Neutrophil (primary cell): ENCODE measurements around the gene TMPRSS9.
A peak's percentile ranks its signal among the peaks of the same experiment; 100 is the strongest.

Source experiments
- H3K27ac ChIP-seq: fragments of 200-600 bp; sonication (generic); 2 replicates; pipeline ENCODE4 v1.5.1; 2016; ENCODE audit warnings: mild to moderate bottlenecking, moderate library complexity
- H3K27me3 ChIP-seq: fragments of 200-600 bp; sonication (generic); 2 replicates; pipeline ENCODE4 v1.6.0; 2016; ENCODE audit warnings: mild to moderate bottlenecking
- H3K36me3 ChIP-seq: fragments of 200-600 bp; sonication (generic); 2 replicates; pipeline ENCODE4 v1.5.1; 2017
- H3K4me1 ChIP-seq, 2 experiments: fragments of 200-600 bp in 1 of 2; sonication (generic) in 1 of 2; 1 replicate in 1 of 2; 2 replicates in 1 of 2; pipeline versions ENCODE4 v1.5.1 to v1.6.1; 2013 to 2016; ENCODE audit warnings: low read depth in 1 of 2, low read length in 1 of 2, mild to moderate bottlenecking in 1 of 2, moderate library complexity in 1 of 2; ENCODE audit not compliant: control insufficient read depth in 1 of 2, insufficient read depth in 1 of 2
- H3K4me3 ChIP-seq, 2 experiments: fragments of 200-600 bp in 1 of 2; sonication (generic) in 1 of 2; 1 replicate in 1 of 2; 2 replicates in 1 of 2; pipeline ENCODE4 v1.5.1; 2013 to 2016; ENCODE audit warnings: low read depth in 1 of 2, low read length in 1 of 2, mild to moderate bottlenecking in 1 of 2, moderate library complexity in 1 of 2
- H3K9me3 ChIP-seq: fragments of 200-600 bp; sonication (generic); 2 replicates; pipeline ENCODE4 v1.5.1; 2016
- TF ChIP-seq, protein P1 (sequence below): fragments of 200-600 bp; sonication (generic); IDR thresholded peaks from 2 replicates; pipeline ENCODE4 v1.5.1; 2016; ENCODE audit warnings: antibody characterized with exemption

TMPRSS9 gene

DNA sequence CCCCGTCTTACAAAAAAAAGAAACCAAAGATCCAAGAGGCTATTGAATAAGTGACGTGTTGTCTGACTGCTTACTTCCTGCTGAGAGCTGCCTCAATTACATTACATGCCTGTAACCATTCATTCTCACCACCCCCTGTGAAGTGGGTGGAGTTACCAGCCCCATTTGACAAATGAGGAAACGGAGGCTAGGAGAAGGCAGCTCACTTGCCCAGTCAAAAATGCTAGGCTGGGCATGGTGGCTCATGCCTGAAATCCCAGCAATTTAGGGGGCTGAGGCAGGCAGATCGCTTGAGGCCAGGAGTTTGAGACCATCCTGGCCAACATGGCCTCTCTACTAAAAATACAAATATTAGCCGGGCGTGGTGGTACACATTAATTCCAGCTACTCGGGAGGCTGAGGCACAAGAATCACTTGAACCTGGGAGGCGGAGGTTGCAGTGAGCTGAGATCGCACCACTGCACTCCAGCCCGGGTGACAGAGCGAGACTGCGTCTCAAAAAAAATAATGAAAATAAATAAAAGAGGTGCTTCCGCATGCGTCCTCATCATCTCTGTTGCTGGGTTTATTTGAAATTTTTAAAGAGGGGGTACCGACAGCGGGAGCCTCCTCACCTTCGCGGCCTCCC lies 32.2 kb upstream of the TMPRSS9 start:
- Histone ChIP-seq H3K27me3 (no peaks in the 10 kb centered on the region), H3K36me3 (peaks cover 9% of the 10 kb centered on the region), H3K9me3 (no peaks in the 10 kb centered on the region), H3K27ac (peak overlapping the region; percentile 60), H3K4me1 (peaks cover 27 to 40% of the 10 kb centered on the region in 2 experiments), H3K4me3 (peak overlapping the region; percentile 84 to 91)
- TF ChIP-seq, protein P1, sequence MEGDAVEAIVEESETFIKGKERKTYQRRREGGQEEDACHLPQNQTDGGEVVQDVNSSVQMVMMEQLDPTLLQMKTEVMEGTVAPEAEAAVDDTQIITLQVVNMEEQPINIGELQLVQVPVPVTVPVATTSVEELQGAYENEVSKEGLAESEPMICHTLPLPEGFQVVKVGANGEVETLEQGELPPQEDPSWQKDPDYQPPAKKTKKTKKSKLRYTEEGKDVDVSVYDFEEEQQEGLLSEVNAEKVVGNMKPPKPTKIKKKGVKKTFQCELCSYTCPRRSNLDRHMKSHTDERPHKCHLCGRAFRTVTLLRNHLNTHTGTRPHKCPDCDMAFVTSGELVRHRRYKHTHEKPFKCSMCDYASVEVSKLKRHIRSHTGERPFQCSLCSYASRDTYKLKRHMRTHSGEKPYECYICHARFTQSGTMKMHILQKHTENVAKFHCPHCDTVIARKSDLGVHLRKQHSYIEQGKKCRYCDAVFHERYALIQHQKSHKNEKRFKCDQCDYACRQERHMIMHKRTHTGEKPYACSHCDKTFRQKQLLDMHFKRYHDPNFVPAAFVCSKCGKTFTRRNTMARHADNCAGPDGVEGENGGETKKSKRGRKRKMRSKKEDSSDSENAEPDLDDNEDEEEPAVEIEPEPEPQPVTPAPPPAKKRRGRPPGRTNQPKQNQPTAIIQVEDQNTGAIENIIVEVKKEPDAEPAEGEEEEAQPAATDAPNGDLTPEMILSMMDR: no peak

DNA sequence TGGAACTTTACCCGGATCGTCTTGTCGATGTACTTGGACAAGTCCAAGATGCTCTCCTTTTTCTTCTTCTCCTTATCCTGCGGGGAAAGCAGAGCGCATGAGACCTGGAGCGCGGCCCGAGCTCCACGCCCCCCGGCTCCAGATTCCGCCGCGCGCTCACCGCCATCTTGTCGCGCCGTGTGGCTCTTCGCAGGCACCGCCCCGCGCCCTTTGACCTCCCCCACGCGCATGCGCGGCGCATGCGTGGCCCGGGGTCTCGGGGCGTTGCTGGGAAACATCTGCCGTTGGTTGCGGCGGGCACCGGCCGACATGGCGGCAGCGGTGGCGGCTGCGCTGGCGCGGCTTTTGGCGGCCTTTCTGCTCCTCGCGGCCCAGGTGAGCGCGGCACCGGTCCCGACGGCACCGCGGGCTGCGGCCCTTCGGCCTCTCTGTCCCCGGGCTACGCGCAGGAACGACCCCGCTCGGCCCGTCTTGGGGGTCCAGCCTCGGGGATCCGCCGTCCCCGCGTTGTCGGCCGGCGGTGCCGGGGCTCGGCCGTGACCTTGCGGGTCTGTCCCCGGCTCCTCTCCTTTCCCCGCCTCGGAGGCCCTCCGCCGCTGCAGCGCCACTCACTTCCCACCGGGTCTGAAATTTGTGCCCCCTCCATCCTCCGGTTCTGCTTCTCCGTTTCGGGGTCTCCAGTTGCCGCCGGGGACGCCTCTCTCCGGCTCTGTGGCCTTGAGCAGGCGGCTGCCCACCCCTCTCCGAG lies 31.5 kb upstream of the TMPRSS9 start, which contains the start of the genes LSM7 and SPPL2B:
TSS of gene LSM7 (minus strand) at position 186 of the 748 bp plus-strand sequence. CDS start at position 166, 20 bp downstream.
TSS of gene SPPL2B (plus strand) at position 284 of the 748 bp plus-strand sequence. CDS start at position 310, 26 bp downstream.
- Histone ChIP-seq H3K27me3 (no peaks in the 10 kb centered on the region), H3K9me3 (no peaks in the 10 kb centered on the region), H3K36me3 (peaks cover 8% of the 10 kb centered on the region), H3K27ac (peak within 1 kb of the TSS; percentile 60), H3K4me3 (peak within 1 kb of the TSS; percentile 84 to 91), H3K4me1 (peaks cover 32 to 47% of the 10 kb centered on the region in 2 experiments)
- TF ChIP-seq, protein P1: peak; percentile 34

DNA sequence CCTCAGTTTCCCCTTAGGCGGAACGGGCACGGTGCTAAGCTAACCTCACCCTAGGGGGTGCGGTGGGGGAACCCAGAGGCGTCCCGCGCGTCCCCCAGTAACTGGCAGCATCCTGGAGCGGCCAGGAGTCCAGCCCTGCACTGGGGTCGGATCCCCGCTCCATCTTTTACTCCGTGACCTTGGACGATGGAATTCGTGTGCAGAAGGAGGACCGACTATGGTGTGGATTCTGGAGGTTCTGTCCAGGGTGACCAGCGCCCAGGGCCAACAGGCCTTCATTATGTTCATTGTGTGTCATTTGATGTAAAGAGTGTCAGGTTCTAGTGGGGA lies 31.0 kb upstream of the TMPRSS9 start:
- TF ChIP-seq, protein P1: no peak
- peak overlapping the region; percentile 84 to 91 for H3K4me3 ChIP-seq
- peak overlapping the region; percentile 60 for H3K27ac ChIP-seq
- peaks cover 2% of the 10 kb centered on the region for H3K36me3 ChIP-seq
- H3K27me3 ChIP-seq: no peaks in the 10 kb centered on the region
- peaks cover 37 to 52% of the 10 kb centered on the region in 2 experiments for H3K4me1 ChIP-seq
- no peaks in the 10 kb centered on the region for H3K9me3 ChIP-seq

DNA sequence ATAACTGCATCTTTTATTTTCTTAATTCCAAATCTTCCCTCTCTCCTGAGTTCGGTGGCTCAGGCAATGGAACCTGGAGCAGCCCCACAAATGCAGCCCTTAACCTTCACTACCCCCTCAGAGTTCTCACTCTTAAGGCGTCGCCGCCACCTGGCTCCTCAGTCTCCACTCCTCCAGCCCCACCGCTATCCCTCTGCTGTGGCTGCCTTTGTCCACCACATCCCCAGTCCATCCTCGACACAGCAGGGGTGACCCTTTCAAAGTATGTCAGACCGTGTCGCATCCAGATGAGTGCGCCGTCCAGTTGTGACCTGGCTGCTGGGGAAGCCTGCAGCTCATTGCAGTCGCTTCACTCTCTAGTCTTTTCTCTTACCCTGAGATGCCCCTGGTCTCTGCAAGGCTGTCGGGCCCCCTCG lies 30.6 kb upstream of the TMPRSS9 start:
- no peaks in the 10 kb centered on the region for H3K27me3 ChIP-seq
- no peaks in the 10 kb centered on the region for H3K36me3 ChIP-seq
- TF ChIP-seq, protein P1: no peak
- peaks cover 37 to 54% of the 10 kb centered on the region in 2 experiments for H3K4me1 ChIP-seq
- peak overlapping the region; percentile 84 to 91 for H3K4me3 ChIP-seq
- H3K27ac ChIP-seq: peak overlapping the region; percentile 60
- no peaks in the 10 kb centered on the region for H3K9me3 ChIP-seq

DNA sequence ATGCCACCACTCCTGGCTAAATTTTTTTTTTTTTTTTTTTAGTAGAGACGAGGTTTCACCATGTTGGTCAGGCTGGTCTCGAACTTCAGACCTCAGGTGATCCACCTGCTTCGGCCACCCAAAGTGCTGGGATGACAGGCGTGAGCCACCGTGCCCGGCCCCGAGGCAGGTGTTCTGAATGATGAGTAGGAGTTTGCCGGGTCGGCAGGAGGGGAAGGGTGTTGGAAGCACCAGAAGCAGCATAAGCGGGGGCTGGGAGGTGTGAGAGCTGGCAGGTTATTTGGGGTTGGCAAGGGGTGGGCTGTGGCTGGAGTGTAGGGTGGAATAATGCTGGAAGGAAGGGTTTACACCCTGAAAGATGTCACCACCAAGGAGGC lies 29.8 kb upstream of the TMPRSS9 start:
- Histone ChIP-seq H3K27ac (no peak overlapping the region), H3K36me3 (no peaks in the 10 kb centered on the region)

More for the DNA sequence above, 29.8 kb upstream of the TMPRSS9 start:
- H3K27me3 ChIP-seq: no peaks in the 10 kb centered on the region
- no peaks in the 10 kb centered on the region for H3K9me3 ChIP-seq
- TF ChIP-seq, protein P1: no peak
- H3K4me3 ChIP-seq: no peak overlapping the region
- H3K4me1 ChIP-seq: peaks cover 37 to 54% of the 10 kb centered on the region in 2 experiments
